NCI-H1436 treated with DMSO at 0.1 percent for 48 hours (cell line): Measurements from ENCODE around the gene COL1A2.

Experiments
- DNase-seq: peaks from one replicate; lab custom pipeline; 2025; lab: John Stamatoyannopoulos, UW

The COL1A2 gene

GRCh38 chr7:94394437-94395140 is at the start of gene COL1A2:
TSS of gene COL1A2 (plus strand) at chr7:94394895. CDS start at chr7:94395032, 137 bp downstream.
- DNase-seq: no peak

GRCh38 chr7:94345907-94346306 is 48.8 kb upstream of the COL1A2 start:
- DNase-seq: no peak

- DNase-seq: no peak
Measured at GRCh38 chr7:94348142-94348541, 46.6 kb upstream of the COL1A2 start.

- DNase-seq: no peak
Measured at GRCh38 chr7:94350734-94351133, 44.0 kb upstream of the COL1A2 start.

- no peak for DNase-seq
Measured at GRCh38 chr7:94351703-94352102, 43.0 kb upstream of the COL1A2 start.

- no peak for DNase-seq
Measured at GRCh38 chr7:94352887-94353286, 41.8 kb upstream of the COL1A2 start.

GRCh38 chr7:94354953-94355352 is 39.7 kb upstream of the COL1A2 start:
- DNase-seq: no peak

GRCh38 chr7:94355454-94355853 is 39.2 kb upstream of the COL1A2 start:
- DNase-seq: no peak

- no peak for DNase-seq
Measured at GRCh38 chr7:94357076-94357475, 37.6 kb upstream of the COL1A2 start.

GRCh38 chr7:94360926-94361325 is 33.8 kb upstream of the COL1A2 start:
- no peak for DNase-seq

GRCh38 chr7:94362276-94362675 is 32.4 kb upstream of the COL1A2 start:
- no peak for DNase-seq

GRCh38 chr7:94364816-94365215 is 29.9 kb upstream of the COL1A2 start:
- no peak for DNase-seq

- DNase-seq: no peak
Measured at GRCh38 chr7:94366163-94366562, 28.5 kb upstream of the COL1A2 start.

- no peak for DNase-seq
Measured at GRCh38 chr7:94366832-94367231, 27.9 kb upstream of the COL1A2 start.

- DNase-seq: no peak
Measured at GRCh38 chr7:94367949-94368348, 26.7 kb upstream of the COL1A2 start.

- DNase-seq: no peak
Measured at GRCh38 chr7:94368371-94368791, 26.3 kb upstream of the COL1A2 start.

- no peak for DNase-seq
Measured at GRCh38 chr7:94374231-94374630, 20.5 kb upstream of the COL1A2 start.

GRCh38 chr7:94374721-94375566 is 19.8 kb upstream of the COL1A2 start:
- no peak for DNase-seq

- no peak for DNase-seq
Measured at GRCh38 chr7:94375691-94376090, 19.0 kb upstream of the COL1A2 start.

- DNase-seq: no peak
Measured at GRCh38 chr7:94376281-94376680, 18.4 kb upstream of the COL1A2 start.

- no peak for DNase-seq
Measured at GRCh38 chr7:94378356-94378755, 16.3 kb upstream of the COL1A2 start.

- no peak for DNase-seq
Measured at GRCh38 chr7:94380264-94380663, 14.4 kb upstream of the COL1A2 start.

GRCh38 chr7:94382132-94382531 is 12.6 kb upstream of the COL1A2 start:
- DNase-seq: no peak
